Measurements from ENCODE around the gene PSMA8. TPM values are rescaled to one million over a fixed set of nuclear protein-coding genes. Genes with fewer than 3 reads are reported as not detected.

The PSMA8 gene
- total and polyA plus RNA-seq, 2 donors (not counting 1 experiment from before 2014, with no cell fraction given): not detected

DNA sequence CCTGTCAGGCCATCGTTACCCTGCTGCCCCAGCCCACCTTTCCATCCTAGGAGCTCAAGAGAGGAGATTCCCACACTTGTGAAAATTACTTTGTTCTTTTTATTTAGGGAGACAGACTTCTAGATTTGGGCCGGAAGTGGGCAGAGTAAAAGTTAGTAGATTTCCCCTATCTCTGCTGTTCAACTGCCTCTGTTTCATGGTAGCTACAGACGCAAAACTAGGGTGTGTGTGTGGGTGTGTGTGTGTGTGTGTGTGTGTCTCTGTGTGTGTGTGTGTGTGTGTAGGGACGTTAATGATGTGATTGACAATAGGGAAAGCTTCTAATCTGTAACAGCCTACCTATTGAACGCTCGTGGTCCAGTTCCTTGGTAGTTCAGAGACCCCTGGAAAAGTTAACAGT lies 438 bp downstream of the PSMA8 start:
- H3K27me3 ChIP-seq (ENCODE audit: control insufficient read depth, insufficient read depth, low read length): no peaks in the 10 kb centered on the region
- H2AFZ ChIP-seq (ENCODE audit: low read length): no peak overlapping the region
- no peak for DNase-seq (ENCODE audit: low read depth in 2 of 2)
- no peak overlapping the region for H3K27ac ChIP-seq (ENCODE audit: insufficient read depth, low read length)
- H3K9ac ChIP-seq (ENCODE audit: insufficient read depth, low read length): no peak overlapping the region
- H3K9me3 ChIP-seq (ENCODE audit: control insufficient read depth, insufficient read depth, low read depth, low read length): no peaks in the 10 kb centered on the region
- no peaks in the 10 kb centered on the region for H3K4me1 ChIP-seq (ENCODE audit: control insufficient read depth, extremely low read depth, insufficient read depth, low read length)
- TF ChIP-seq, protein P1, sequence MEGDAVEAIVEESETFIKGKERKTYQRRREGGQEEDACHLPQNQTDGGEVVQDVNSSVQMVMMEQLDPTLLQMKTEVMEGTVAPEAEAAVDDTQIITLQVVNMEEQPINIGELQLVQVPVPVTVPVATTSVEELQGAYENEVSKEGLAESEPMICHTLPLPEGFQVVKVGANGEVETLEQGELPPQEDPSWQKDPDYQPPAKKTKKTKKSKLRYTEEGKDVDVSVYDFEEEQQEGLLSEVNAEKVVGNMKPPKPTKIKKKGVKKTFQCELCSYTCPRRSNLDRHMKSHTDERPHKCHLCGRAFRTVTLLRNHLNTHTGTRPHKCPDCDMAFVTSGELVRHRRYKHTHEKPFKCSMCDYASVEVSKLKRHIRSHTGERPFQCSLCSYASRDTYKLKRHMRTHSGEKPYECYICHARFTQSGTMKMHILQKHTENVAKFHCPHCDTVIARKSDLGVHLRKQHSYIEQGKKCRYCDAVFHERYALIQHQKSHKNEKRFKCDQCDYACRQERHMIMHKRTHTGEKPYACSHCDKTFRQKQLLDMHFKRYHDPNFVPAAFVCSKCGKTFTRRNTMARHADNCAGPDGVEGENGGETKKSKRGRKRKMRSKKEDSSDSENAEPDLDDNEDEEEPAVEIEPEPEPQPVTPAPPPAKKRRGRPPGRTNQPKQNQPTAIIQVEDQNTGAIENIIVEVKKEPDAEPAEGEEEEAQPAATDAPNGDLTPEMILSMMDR (conservative IDR thresholded peaks at IDR 0.05 in 1 of 2, IDR thresholded peaks at IDR 0.05 in 1 of 2; ENCODE audit: low read depth in 1 of 2, low read length in 2 of 2): no peak
- H3K79me2 ChIP-seq (ENCODE audit: control insufficient read depth, insufficient read depth, low read length): no peaks in the 10 kb centered on the region
- no peak overlapping the region for H3K4me3 ChIP-seq (replicated peaks in 1 of 4; ENCODE audit: control extremely low read depth in 1 of 4, insufficient read depth in 1 of 4, low read depth in 3 of 4, low read length in 4 of 4)
- no peaks in the 10 kb centered on the region for H3K36me3 ChIP-seq (ENCODE audit: control insufficient read depth, insufficient read depth, low read length)
- no peaks in the 10 kb centered on the region for H4K20me1 ChIP-seq (ENCODE audit: control insufficient read depth, extremely low read depth, insufficient read depth, low read length)
- no peak overlapping the region for H3K4me2 ChIP-seq (ENCODE audit: extremely low read depth, insufficient read depth, low read length)

- no peak for TF ChIP-seq EZH2 (IDR thresholded peaks at IDR 0.05; ENCODE audit: low read length, missing control alignments)
- TF ChIP-seq, protein P1 (conservative IDR thresholded peaks at IDR 0.05 in 1 of 2, IDR thresholded peaks at IDR 0.05 in 1 of 2; ENCODE audit: low read depth in 1 of 2, low read length in 2 of 2): no peak
- H3K9me3 ChIP-seq (ENCODE audit: control insufficient read depth, insufficient read depth, low read depth, low read length): no peaks in the 10 kb centered on the region
- DNase-seq (ENCODE audit: low read depth in 2 of 2): no peak
Observed at GRCh38 chr18:26135548-26135947, 1.9 kb downstream of the PSMA8 start.

DNA sequence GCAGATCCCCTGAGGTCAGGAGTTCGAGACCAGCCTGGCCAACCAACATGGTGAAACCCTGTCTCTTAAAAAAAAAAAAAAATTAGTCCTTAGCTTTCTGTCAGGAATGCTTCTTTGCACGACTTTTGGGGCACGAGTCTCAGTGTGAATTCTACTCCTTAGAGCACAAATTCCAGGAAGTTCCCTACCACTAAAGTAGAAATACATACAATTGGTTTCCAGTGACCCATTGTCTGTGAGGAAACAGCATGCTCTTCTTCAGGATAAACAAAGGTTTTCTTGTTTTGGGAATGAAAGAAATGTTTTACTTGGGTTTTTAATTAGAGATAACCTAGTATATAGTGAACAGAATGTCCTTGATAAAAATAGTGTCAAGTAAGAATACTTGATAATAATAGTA lies 23.7 kb downstream of the PSMA8 start:
- no peaks in the 10 kb centered on the region for H3K9me3 ChIP-seq (ENCODE audit: control insufficient read depth, insufficient read depth, low read depth, low read length)
- no peak for DNase-seq (ENCODE audit: low read depth in 2 of 2)
- no peak overlapping the region for H3K27ac ChIP-seq (ENCODE audit: insufficient read depth, low read length)
- no peaks in the 10 kb centered on the region for H4K20me1 ChIP-seq (ENCODE audit: control insufficient read depth, extremely low read depth, insufficient read depth, low read length)
- H3K36me3 ChIP-seq (ENCODE audit: control insufficient read depth, insufficient read depth, low read length): no peaks in the 10 kb centered on the region
- H3K4me3 ChIP-seq (replicated peaks in 1 of 4; ENCODE audit: control extremely low read depth in 1 of 4, insufficient read depth in 1 of 4, low read depth in 3 of 4, low read length in 4 of 4): no peak overlapping the region
- no peaks in the 10 kb centered on the region for H3K27me3 ChIP-seq (ENCODE audit: control insufficient read depth, insufficient read depth, low read length)
- no peak overlapping the region for H2AFZ ChIP-seq (ENCODE audit: low read length)
- no peak for TF ChIP-seq EZH2 (IDR thresholded peaks at IDR 0.05; ENCODE audit: low read length, missing control alignments)
- TF ChIP-seq, protein P1 (conservative IDR thresholded peaks at IDR 0.05 in 1 of 2, IDR thresholded peaks at IDR 0.05 in 1 of 2; ENCODE audit: low read depth in 1 of 2, low read length in 2 of 2): no peak
- H3K4me1 ChIP-seq (ENCODE audit: control insufficient read depth, extremely low read depth, insufficient read depth, low read length): no peaks in the 10 kb centered on the region
- no peak overlapping the region for H3K4me2 ChIP-seq (ENCODE audit: extremely low read depth, insufficient read depth, low read length)
- no peak overlapping the region for H3K9ac ChIP-seq (ENCODE audit: insufficient read depth, low read length)
- H3K79me2 ChIP-seq (ENCODE audit: control insufficient read depth, insufficient read depth, low read length): no peaks in the 10 kb centered on the region

More at GRCh38 chr18:26135548-26135947, 1.9 kb downstream of the PSMA8 start:
- H4K20me1 ChIP-seq (ENCODE audit: control insufficient read depth, extremely low read depth, insufficient read depth, low read length): no peaks in the 10 kb centered on the region
- no peaks in the 10 kb centered on the region for H3K79me2 ChIP-seq (ENCODE audit: control insufficient read depth, insufficient read depth, low read length)
- H2AFZ ChIP-seq (ENCODE audit: low read length): no peak overlapping the region
- H3K4me1 ChIP-seq (ENCODE audit: control insufficient read depth, extremely low read depth, insufficient read depth, low read length): no peaks in the 10 kb centered on the region
- H3K4me3 ChIP-seq (replicated peaks in 1 of 4; ENCODE audit: control extremely low read depth in 1 of 4, insufficient read depth in 1 of 4, low read depth in 3 of 4, low read length in 4 of 4): no peak overlapping the region
- no peaks in the 10 kb centered on the region for H3K27me3 ChIP-seq (ENCODE audit: control insufficient read depth, insufficient read depth, low read length)
- no peaks in the 10 kb centered on the region for H3K36me3 ChIP-seq (ENCODE audit: control insufficient read depth, insufficient read depth, low read length)
- no peak overlapping the region for H3K27ac ChIP-seq (ENCODE audit: insufficient read depth, low read length)
- no peak overlapping the region for H3K4me2 ChIP-seq (ENCODE audit: extremely low read depth, insufficient read depth, low read length)
- H3K9ac ChIP-seq (ENCODE audit: insufficient read depth, low read length): no peak overlapping the region
